Ovary (tissue), 3 donors: ENCODE measurements around the gene CFAP141.

ENCODE experiments used
- CTCF ChIP-seq, 3 donors: fragments of 450-650 bp in 2 of 3; fragments of 200-600 bp in 1 of 3; IDR thresholded peaks; one replicate each; pipeline versions ENCODE4 v1.5.1 to v1.8.0; 2016 to 2022; ENCODE audit warnings: antibody characterized with exemption in 3 of 3, mild to moderate bottlenecking in 1 of 3
- POLR2A ChIP-seq: fragments of 450-650 bp; IDR thresholded peaks from one replicate; pipeline ENCODE4 v1.6.1; 2017; ENCODE audit warnings: antibody characterized with exemption, mild to moderate bottlenecking, moderate library complexity
- donor health status: DM: no; HTN: no; CAD: no.

- TF ChIP-seq CTCF (IDR thresholded peaks at IDR 0.05) = no peak
- TF ChIP-seq POLR2A = no peak
These were observed 1.1 kb upstream of the CFAP141 start for GRCh38 chr1:154207262-154207661.
